ENCODE results near the gene LZIC.
A peak's percentile ranks its signal among the peaks of the same experiment; 100 is the strongest.

The LZIC gene

GRCh38 chr1:9984253-9984652 lies 41.1 kb upstream of the LZIC start:
- H3K9me3 Mint-ChIP-seq: no peaks in the 10 kb centered on the region
- H3K4me3 Mint-ChIP-seq: no peak overlapping the region
- no peaks in the 10 kb centered on the region for H3K4me1 Mint-ChIP-seq
- H3K36me3 Mint-ChIP-seq (ENCODE audit: low read depth): peaks cover 15% of the 10 kb centered on the region
- no peak overlapping the region for H3K27ac Mint-ChIP-seq
- no peak for TF ChIP-seq CTCF (IDR thresholded peaks at IDR 0.05; ENCODE audit: unreplicated experiment in 3 of 3)
- H3K27me3 Mint-ChIP-seq (ENCODE audit: low read depth): no peaks in the 10 kb centered on the region

- Mint-ChIP-seq H3K27ac (peak overlapping the region; percentile 40 to 66 (median 48)), H3K9me3 (no peaks in the 10 kb centered on the region), H3K27me3 (ENCODE audit: low read depth) (no peaks in the 10 kb centered on the region), H3K4me1 (peaks cover 10% of the 10 kb centered on the region), H3K4me3 (no peak overlapping the region), H3K36me3 (ENCODE audit: low read depth) (no peaks in the 10 kb centered on the region)
- no peak for TF ChIP-seq CTCF (IDR thresholded peaks at IDR 0.05; ENCODE audit: unreplicated experiment in 3 of 3)
These were observed 17.7 kb upstream of the LZIC start for GRCh38 chr1:9960706-9961562.

- H3K36me3 Mint-ChIP-seq (ENCODE audit: low read depth): no peaks in the 10 kb centered on the region
- H3K27me3 Mint-ChIP-seq (ENCODE audit: low read depth): no peaks in the 10 kb centered on the region
- H3K9me3 Mint-ChIP-seq: no peaks in the 10 kb centered on the region
- no peak overlapping the region for H3K4me3 Mint-ChIP-seq
- TF ChIP-seq CTCF (IDR thresholded peaks at IDR 0.05; ENCODE audit: unreplicated experiment in 3 of 3): no peak
- H3K4me1 Mint-ChIP-seq: peaks cover 10% of the 10 kb centered on the region
- H3K27ac Mint-ChIP-seq: no peak overlapping the region
These were observed 16.8 kb upstream of the LZIC start for GRCh38 chr1:9960011-9960410.

- TF ChIP-seq CTCF (IDR thresholded peaks at IDR 0.05; ENCODE audit: unreplicated experiment in 3 of 3): no peak
- Mint-ChIP-seq H3K27me3 (ENCODE audit: low read depth) (no peaks in the 10 kb centered on the region), H3K36me3 (ENCODE audit: low read depth) (no peaks in the 10 kb centered on the region), H3K27ac (no peak overlapping the region), H3K4me1 (peaks cover 10% of the 10 kb centered on the region), H3K4me3 (no peak overlapping the region), H3K9me3 (no peaks in the 10 kb centered on the region)
These were observed 14.5 kb upstream of the LZIC start for GRCh38 chr1:9957726-9958125.

GRCh38 chr1:9946315-9946714 lies 3.1 kb upstream of the LZIC start:
- H3K4me1 Mint-ChIP-seq: peaks cover 17% of the 10 kb centered on the region
- no peak for TF ChIP-seq CTCF (IDR thresholded peaks at IDR 0.05; ENCODE audit: unreplicated experiment in 3 of 3)
- H3K36me3 Mint-ChIP-seq (ENCODE audit: low read depth): peaks cover 9% of the 10 kb centered on the region
- H3K27ac Mint-ChIP-seq: peak overlapping the region in 1 of 3 experiments; percentile 23
- H3K4me3 Mint-ChIP-seq: peak overlapping the region in 1 of 3 experiments; percentile 53
- no peaks in the 10 kb centered on the region for H3K27me3 Mint-ChIP-seq (ENCODE audit: low read depth)
- no peaks in the 10 kb centered on the region for H3K9me3 Mint-ChIP-seq

Measured in nephron (organoid).